ENCODE measurements around the gene TOMM5. TPM values are rescaled to one million over a fixed set of nuclear protein-coding genes. Genes with fewer than 3 reads are reported as not detected.
"Not testable (repeated sequence)": the region's sequence is repeated elsewhere in the genome, so short reads cannot be mapped to it uniquely, and the experiment has no call there.

TOMM5 gene
- total RNA-seq, 1 donor from 2014 or later: 64.5 TPM

- Histone ChIP-seq H3K4me3 (no peak overlapping the region), H3K27me3 (no peaks in the 10 kb centered on the region), H3K9me3 (no peaks in the 10 kb centered on the region), H3K27ac (no peak overlapping the region), H3K4me1 (no peaks in the 10 kb centered on the region), H3K36me3 (no peaks in the 10 kb centered on the region)
- TF ChIP-seq CTCF (IDR thresholded peaks at IDR 0.05): no peak
- intact Hi-C loops (cut with DNase I): no loop called here
- no peak for DNase-seq (ENCODE audit: low spot score in 2 of 2)
These were observed 18.6 kb upstream of the TOMM5 start for GRCh38 chr9:37611014-37611413.

GRCh38 chr9:37609735-37610397, 17.5 kb upstream of the TOMM5 start:
- no peak overlapping the region for H3K4me3 ChIP-seq
- intact Hi-C loops (cut with DNase I): no loop called here
- DNase-seq (ENCODE audit: low spot score in 2 of 2): no peak

GRCh38 chr9:37608250-37608649, 15.9 kb upstream of the TOMM5 start:
- TF ChIP-seq CTCF (IDR thresholded peaks at IDR 0.05): no peak
- intact Hi-C loops (cut with DNase I): no loop called here
- Histone ChIP-seq H3K4me1 (no peaks in the 10 kb centered on the region), H3K27ac (no peak overlapping the region), H3K36me3 (no peaks in the 10 kb centered on the region), H3K4me3 (no peak overlapping the region), H3K9me3 (no peaks in the 10 kb centered on the region), H3K27me3 (no peaks in the 10 kb centered on the region)
- DNase-seq (ENCODE audit: low spot score in 2 of 2): no peak

More at GRCh38 chr9:37609735-37610397, 17.5 kb upstream of the TOMM5 start:
- no peaks in the 10 kb centered on the region for H3K36me3 ChIP-seq
- no peak overlapping the region for H3K27ac ChIP-seq
- no peaks in the 10 kb centered on the region for H3K4me1 ChIP-seq
- no peaks in the 10 kb centered on the region for H3K9me3 ChIP-seq
- H3K27me3 ChIP-seq: no peaks in the 10 kb centered on the region
- TF ChIP-seq CTCF (IDR thresholded peaks at IDR 0.05): no peak

GRCh38 chr9:37604296-37604695, 11.9 kb upstream of the TOMM5 start:
- intact Hi-C loops (cut with DNase I): no loop called here
- Histone ChIP-seq H3K36me3 (no peaks in the 10 kb centered on the region), H3K9me3 (no peaks in the 10 kb centered on the region), H3K4me1 (no peaks in the 10 kb centered on the region), H3K27me3 (no peaks in the 10 kb centered on the region), H3K4me3 (no peak overlapping the region), H3K27ac (no peak overlapping the region)
- no peak for TF ChIP-seq CTCF (IDR thresholded peaks at IDR 0.05)
- DNase-seq (ENCODE audit: low spot score in 2 of 2): no peak

GRCh38 chr9:37602817-37603216, 10.4 kb upstream of the TOMM5 start:
- Histone ChIP-seq H3K4me1 (no peaks in the 10 kb centered on the region), H3K4me3 (no peak overlapping the region), H3K9me3 (no peaks in the 10 kb centered on the region), H3K36me3 (no peaks in the 10 kb centered on the region), H3K27me3 (no peaks in the 10 kb centered on the region), H3K27ac (no peak overlapping the region)
- DNase-seq (ENCODE audit: low spot score in 2 of 2): no peak
- no peak for TF ChIP-seq CTCF (IDR thresholded peaks at IDR 0.05)
- intact Hi-C loops (cut with DNase I): no loop called here

GRCh38 chr9:37602061-37602460, 9.7 kb upstream of the TOMM5 start:
- H3K4me3 ChIP-seq; H3K36me3 ChIP-seq; H3K4me1 ChIP-seq; H3K27me3 ChIP-seq; DNase-seq (ENCODE audit: low spot score in 2 of 2); H3K9me3 ChIP-seq; intact Hi-C loops (cut with DNase I); H3K27ac ChIP-seq: not testable (repeated sequence)
